GM12878 (cell line): ENCODE data around the gene ABCC4. TPM values are rescaled to one million over a fixed set of nuclear protein-coding genes. Genes with fewer than 3 reads are reported as not detected.

Experiments used
- CBX3 ChIP-seq: fragments of 200-600 bp; sonication (generic); IDR thresholded peaks from 2 replicates; pipeline ENCODE4 v1.6.1; 2016; ENCODE audit warnings: low read depth, borderline replicate concordance
- HCFC1 ChIP-seq: fragments of 150-350 bp; IDR thresholded peaks from 2 replicates; pipeline ENCODE4 v1.6.1; 2014; ENCODE audit warnings: low read length
- HDAC2 ChIP-seq: fragments of 200-600 bp; sonication (generic); IDR thresholded peaks from 2 replicates; pipeline ENCODE4 v1.6.1; 2017
- HDAC6 ChIP-seq: fragments of 200-600 bp; sonication (generic); IDR thresholded peaks from one replicate; pipeline ENCODE4 v1.8.0; 2017; ENCODE audit warnings: antibody characterized with exemption; ENCODE audit not compliant: unreplicated experiment
- HSF1 ChIP-seq: fragments of 150-350 bp; IDR thresholded peaks from 2 replicates; pipeline ENCODE4 v1.6.1; 2014; ENCODE audit warnings: mild to moderate bottlenecking, low read depth, low read length
- IRF3 ChIP-seq: fragments of 450-650 bp; IDR thresholded peaks from 2 replicates; pipeline ENCODE4 v1.6.1; 2014; ENCODE audit warnings: mild to moderate bottlenecking
- IRF4 ChIP-seq: IDR thresholded peaks from 2 replicates; pipeline ENCODE4 v1.6.1; 2011; ENCODE audit warnings: low read depth, low read length
- MAX ChIP-seq: IDR thresholded peaks from 2 replicates; pipeline ENCODE4 v1.6.1; 2012; ENCODE audit warnings: low read depth, low read length, improper control_type of control experiment
- MTA2 ChIP-seq: fragments of 450-650 bp; IDR thresholded peaks from 2 replicates; pipeline ENCODE4 v1.6.1; 2016; ENCODE audit warnings: low read depth, mild to moderate bottlenecking, moderate library complexity
- MXI1 ChIP-seq: fragments of 150-350 bp; IDR thresholded peaks from 2 replicates; pipeline ENCODE4 v1.6.1; 2011; ENCODE audit warnings: low read depth, mild to moderate bottlenecking, inconsistent platforms, low read length, improper control_type of control experiment
- NR2C2 ChIP-seq: IDR thresholded peaks from 2 replicates; pipeline ENCODE4 v1.6.1; 2011; ENCODE audit warnings: borderline replicate concordance, low read depth; ENCODE audit not compliant: control insufficient read depth, insufficient read length
- PAX5 ChIP-seq: IDR thresholded peaks from 2 replicates; pipeline ENCODE4 v1.6.1; 2011; ENCODE audit warnings: low read depth, low read length, borderline replicate concordance
- POLR2A ChIP-seq: IDR thresholded peaks from 2 replicates; pipeline ENCODE4 v1.6.1; 2011; ENCODE audit warnings: low read depth, mild to moderate bottlenecking, low read length
- RELA ChIP-seq: fragments of 450-650 bp; IDR thresholded peaks from 2 replicates; pipeline ENCODE4 v1.8.0; 2014; ENCODE audit warnings: borderline replicate concordance; ENCODE audit not compliant: partially characterized antibody
- SIX5 ChIP-seq: IDR thresholded peaks from 2 replicates; pipeline ENCODE4 v1.6.1; 2011; ENCODE audit warnings: mild to moderate bottlenecking, low read depth, low read length, moderate library complexity; ENCODE audit not compliant: severe bottlenecking
- SMAD1 ChIP-seq: fragments of 450-650 bp; IDR thresholded peaks from 2 replicates; pipeline ENCODE4 v1.6.1; 2018; ENCODE audit warnings: mild to moderate bottlenecking, low read depth; ENCODE audit not compliant: partially characterized antibody
- SRF ChIP-seq, 2 experiments: IDR thresholded peaks; 2 replicates each; pipeline ENCODE4 v1.6.1; 2011; ENCODE audit warnings: low read depth in 2 of 2, low read length in 2 of 2, mild to moderate bottlenecking in 1 of 2, moderate library complexity in 1 of 2
- TCF7 ChIP-seq: IDR thresholded peaks from 2 replicates; pipeline ENCODE4 v1.6.1; 2014; ENCODE audit warnings: antibody characterized with exemption, borderline replicate concordance
- USF1 ChIP-seq: IDR thresholded peaks from 2 replicates; pipeline ENCODE4 v1.6.1; 2011; ENCODE audit warnings: borderline replicate concordance, low read depth, mild to moderate bottlenecking, moderate library complexity, mixed read lengths, low read length; ENCODE audit not compliant: insufficient read depth; ENCODE audit errors: extremely low read length
- ZBTB11 ChIP-seq: fragments of 450-650 bp; formaldehyde crosslinking; IDR thresholded peaks from 2 replicates; pipeline ENCODE4 v1.5.0; 2022; ENCODE audit warnings: mild to moderate bottlenecking, missing genetic modification characterization
- ZBTB4 ChIP-seq: fragments of 450-650 bp; formaldehyde crosslinking; IDR thresholded peaks from 2 replicates; pipeline ENCODE4 v1.4.0; 2022; ENCODE audit warnings: mild to moderate bottlenecking, moderate library complexity
- polyA plus RNA-seq, 11 experiments: library from polyadenylated mRNA; depleted of rRNA in 4 of 11; unstranded in 6 of 11; stranded (reverse) in 5 of 11; fragments of >200 nt; fragmentation: Nextera tagmentation in 4 of 11; fragmentation: Illumina TruSeq in 1 of 11; extraction: Ambion mirVana in 4 of 11; extraction: Trizol in 1 of 11; gene quantifications; 1 replicate in 1 of 11; 2 replicates in 10 of 11; pipeline versions ENCODE4 v1.2.1 to v1.2.3, GENCODE V29; 2011 to 2016; ENCODE audit warnings: inconsistent platforms in 2 of 11, missing spikeins in 2 of 11, low read depth in 1 of 11
- total RNA-seq, 4 experiments: library from RNA; depleted of rRNA in 3 of 4; stranded (reverse); fragments of >200 nt in 3 of 4; fragmentation: Illumina TruSeq in 1 of 4; extraction: Trizol in 1 of 4; gene quantifications; 2 replicates each; pipeline versions ENCODE4 v1.2.1 to v1.2.3, GENCODE V29; 2013 to 2021

Gene ABCC4
- total and polyA plus RNA-seq, 10 of the 15 experiments (the other 5 are each of a cell fraction or from before 2014, with no cell fraction given), result 7.2 to 44.4 (median 24.1) TPM

- TF ChIP-seq SIX5, result no peak
- no peak for TF ChIP-seq CBX3
- TF ChIP-seq HCFC1, result no peak
- TF ChIP-seq IRF3, result no peak
- TF ChIP-seq NR2C2, result no peak
- no peak for TF ChIP-seq MXI1
- TF ChIP-seq RELA, result peak; percentile 34
- TF ChIP-seq USF1, result peak; percentile 29
- TF ChIP-seq HDAC2, result no peak
- TF ChIP-seq ZBTB11 (CRISPR knock-in tag), result no peak
- TF ChIP-seq MTA2, result no peak
- peak; percentile 76; the same call in 1 of the 2 replicates for TF ChIP-seq PAX5
- no peak for TF ChIP-seq ZBTB4 (CRISPR knock-in tag)
- peak; percentile 20; the same call in 1 of the 2 replicates for TF ChIP-seq MAX
- no peak for TF ChIP-seq IRF4
- TF ChIP-seq SRF (IDR thresholded peaks at IDR 0.05; ENCODE audit: low read depth in 2 of 2, low read length in 2 of 2), result no peak
- TF ChIP-seq POLR2A, result no peak
- peak; percentile 69; the same call in 1 of the 2 replicates for TF ChIP-seq TCF7
- no peak for TF ChIP-seq SMAD1
- TF ChIP-seq HDAC6, result no peak
- no peak for TF ChIP-seq HSF1
These were observed 93.4 kb downstream of the ABCC4 start (continued) for GRCh38 chr13:95207769-95208366.
